C4-2B (cell line): ENCODE results near the gene SMAD2.

Experiments used
- ZFX ChIP-seq: fragments of 450-650 bp; IDR thresholded peaks from 2 replicates; pipeline ENCODE4 v1.6.1; 2017
- TF ChIP-seq, protein P1 (sequence below): fragments of 450-650 bp; conservative IDR thresholded peaks from 2 replicates; pipeline ENCODE4 v1.5.1; 2017; ENCODE audit warnings: mild to moderate bottlenecking

DNA sequence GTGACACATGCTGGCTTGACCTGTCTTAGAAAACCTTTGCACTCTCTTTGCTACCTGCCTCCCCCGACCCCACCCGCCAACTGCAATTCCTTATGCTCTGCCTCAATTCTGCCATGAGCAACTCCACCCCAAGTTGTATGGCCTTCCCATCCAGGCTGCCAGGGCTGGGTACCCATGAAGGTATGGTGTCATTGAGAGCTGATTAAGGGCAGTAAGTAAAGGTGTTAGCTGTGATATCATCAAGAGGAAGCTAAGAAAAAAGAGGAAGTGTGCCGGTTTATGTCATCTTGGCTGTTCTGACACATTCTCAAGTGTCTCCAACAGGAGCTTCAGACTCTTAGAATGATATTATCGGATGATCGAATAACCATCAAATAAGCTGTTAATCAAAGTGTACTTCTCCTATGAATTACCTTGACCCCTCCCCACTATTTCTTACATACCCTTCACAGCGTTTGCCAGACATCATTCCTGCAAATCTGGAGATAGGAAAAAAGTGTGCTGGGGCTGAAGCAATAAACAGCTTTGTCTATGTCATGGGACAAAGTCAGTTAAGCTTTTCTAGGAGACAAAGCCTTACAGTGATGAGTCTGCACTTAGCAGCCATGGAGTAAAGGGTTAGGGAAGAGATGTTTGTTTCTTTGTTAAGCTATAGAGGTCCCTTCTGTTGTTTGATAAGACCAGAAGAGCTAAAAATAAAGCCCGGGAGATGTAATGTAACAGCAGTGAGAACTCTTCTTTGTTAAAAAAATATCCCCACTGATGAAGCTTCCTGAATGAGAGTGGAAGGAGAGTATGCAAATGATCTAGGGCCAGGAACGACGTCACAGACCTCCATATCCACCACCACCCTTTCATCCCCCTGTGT lies 40.4 kb upstream of the SMAD2 start:
- TF ChIP-seq, protein P1, sequence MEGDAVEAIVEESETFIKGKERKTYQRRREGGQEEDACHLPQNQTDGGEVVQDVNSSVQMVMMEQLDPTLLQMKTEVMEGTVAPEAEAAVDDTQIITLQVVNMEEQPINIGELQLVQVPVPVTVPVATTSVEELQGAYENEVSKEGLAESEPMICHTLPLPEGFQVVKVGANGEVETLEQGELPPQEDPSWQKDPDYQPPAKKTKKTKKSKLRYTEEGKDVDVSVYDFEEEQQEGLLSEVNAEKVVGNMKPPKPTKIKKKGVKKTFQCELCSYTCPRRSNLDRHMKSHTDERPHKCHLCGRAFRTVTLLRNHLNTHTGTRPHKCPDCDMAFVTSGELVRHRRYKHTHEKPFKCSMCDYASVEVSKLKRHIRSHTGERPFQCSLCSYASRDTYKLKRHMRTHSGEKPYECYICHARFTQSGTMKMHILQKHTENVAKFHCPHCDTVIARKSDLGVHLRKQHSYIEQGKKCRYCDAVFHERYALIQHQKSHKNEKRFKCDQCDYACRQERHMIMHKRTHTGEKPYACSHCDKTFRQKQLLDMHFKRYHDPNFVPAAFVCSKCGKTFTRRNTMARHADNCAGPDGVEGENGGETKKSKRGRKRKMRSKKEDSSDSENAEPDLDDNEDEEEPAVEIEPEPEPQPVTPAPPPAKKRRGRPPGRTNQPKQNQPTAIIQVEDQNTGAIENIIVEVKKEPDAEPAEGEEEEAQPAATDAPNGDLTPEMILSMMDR: no peak
- TF ChIP-seq ZFX: no peak
